ENCODE data around the gene EDARADD.

EDARADD gene

GRCh38 chr1:236403905-236404696 is 10.0 kb downstream of the EDARADD start:
- no peak overlapping the region for H3K4me3 ChIP-seq (ENCODE audit: low read length in 2 of 2)
- H3K27ac ChIP-seq (ENCODE audit: low read depth in 2 of 2, low read length in 2 of 2) = no peak overlapping the region
- H3K36me3 ChIP-seq (ENCODE audit: control insufficient read depth in 2 of 2, insufficient read depth in 2 of 2, low read length in 2 of 2) = no peaks in the 10 kb centered on the region
- H3K9me3 ChIP-seq (ENCODE audit: control insufficient read depth in 2 of 2, low read length in 2 of 2) = no peaks in the 10 kb centered on the region
- H3K4me1 ChIP-seq (ENCODE audit: control insufficient read depth in 2 of 2, insufficient read depth in 2 of 2, low read length in 2 of 2) = no peaks in the 10 kb centered on the region
- H3K9ac ChIP-seq (ENCODE audit: low read depth in 1 of 2, low read length in 2 of 2) = no peak overlapping the region
- H3K27me3 ChIP-seq (ENCODE audit: control insufficient read depth in 2 of 2, insufficient read depth in 2 of 2, low read length in 2 of 2) = no peaks in the 10 kb centered on the region

GRCh38 chr1:236407059-236407458 is 13.0 kb downstream of the EDARADD start:
- Histone ChIP-seq H3K27me3 (ENCODE audit: control insufficient read depth in 2 of 2, insufficient read depth in 2 of 2, low read length in 2 of 2) (no peaks in the 10 kb centered on the region), H3K36me3 (ENCODE audit: control insufficient read depth in 2 of 2, insufficient read depth in 2 of 2, low read length in 2 of 2) (no peaks in the 10 kb centered on the region), H3K9ac (ENCODE audit: low read depth in 1 of 2, low read length in 2 of 2) (no peak overlapping the region), H3K4me3 (ENCODE audit: low read length in 2 of 2) (no peak overlapping the region), H3K4me1 (ENCODE audit: control insufficient read depth in 2 of 2, insufficient read depth in 2 of 2, low read length in 2 of 2) (no peaks in the 10 kb centered on the region), H3K27ac (ENCODE audit: low read depth in 2 of 2, low read length in 2 of 2) (no peak overlapping the region), H3K9me3 (ENCODE audit: control insufficient read depth in 2 of 2, low read length in 2 of 2) (no peaks in the 10 kb centered on the region)

- no peak overlapping the region for H3K4me3 ChIP-seq (ENCODE audit: low read length in 2 of 2)
- no peak overlapping the region for H3K27ac ChIP-seq (ENCODE audit: low read depth in 2 of 2, low read length in 2 of 2)
- H3K9me3 ChIP-seq (ENCODE audit: control insufficient read depth in 2 of 2, low read length in 2 of 2) = no peaks in the 10 kb centered on the region
- H3K9ac ChIP-seq (ENCODE audit: low read depth in 1 of 2, low read length in 2 of 2) = no peak overlapping the region
- no peaks in the 10 kb centered on the region for H3K36me3 ChIP-seq (ENCODE audit: control insufficient read depth in 2 of 2, insufficient read depth in 2 of 2, low read length in 2 of 2)
- no peaks in the 10 kb centered on the region for H3K27me3 ChIP-seq (ENCODE audit: control insufficient read depth in 2 of 2, insufficient read depth in 2 of 2, low read length in 2 of 2)
- H3K4me1 ChIP-seq (ENCODE audit: control insufficient read depth in 2 of 2, insufficient read depth in 2 of 2, low read length in 2 of 2) = no peaks in the 10 kb centered on the region
Observed at GRCh38 chr1:236413688-236414087, 19.6 kb downstream of the EDARADD start.

- Histone ChIP-seq H3K27me3 (ENCODE audit: control insufficient read depth in 2 of 2, insufficient read depth in 2 of 2, low read length in 2 of 2) (no peaks in the 10 kb centered on the region), H3K4me3 (ENCODE audit: low read length in 2 of 2) (peak overlapping the region in 1 of 2 donors; percentile 26), H3K9ac (ENCODE audit: low read depth in 1 of 2, low read length in 2 of 2) (no peak overlapping the region), H3K4me1 (ENCODE audit: control insufficient read depth in 2 of 2, insufficient read depth in 2 of 2, low read length in 2 of 2) (no peaks in the 10 kb centered on the region), H3K9me3 (ENCODE audit: control insufficient read depth in 2 of 2, low read length in 2 of 2) (no peaks in the 10 kb centered on the region), H3K36me3 (ENCODE audit: control insufficient read depth in 2 of 2, insufficient read depth in 2 of 2, low read length in 2 of 2) (no peaks in the 10 kb centered on the region), H3K27ac (ENCODE audit: low read depth in 2 of 2, low read length in 2 of 2) (no peak overlapping the region)
Observed at GRCh38 chr1:236416165-236416564, 22.1 kb downstream of the EDARADD start.

GRCh38 chr1:236417336-236417735 is 23.2 kb downstream of the EDARADD start:
- no peak overlapping the region for H3K9ac ChIP-seq (ENCODE audit: low read depth in 1 of 2, low read length in 2 of 2)
- no peaks in the 10 kb centered on the region for H3K27me3 ChIP-seq (ENCODE audit: control insufficient read depth in 2 of 2, insufficient read depth in 2 of 2, low read length in 2 of 2)
- no peak overlapping the region for H3K4me3 ChIP-seq (ENCODE audit: low read length in 2 of 2)
- no peaks in the 10 kb centered on the region for H3K9me3 ChIP-seq (ENCODE audit: control insufficient read depth in 2 of 2, low read length in 2 of 2)
- no peak overlapping the region for H3K27ac ChIP-seq (ENCODE audit: low read depth in 2 of 2, low read length in 2 of 2)
- no peaks in the 10 kb centered on the region for H3K36me3 ChIP-seq (ENCODE audit: control insufficient read depth in 2 of 2, insufficient read depth in 2 of 2, low read length in 2 of 2)
- H3K4me1 ChIP-seq (ENCODE audit: control insufficient read depth in 2 of 2, insufficient read depth in 2 of 2, low read length in 2 of 2) = no peaks in the 10 kb centered on the region

- Histone ChIP-seq H3K9me3 (ENCODE audit: control insufficient read depth in 2 of 2, low read length in 2 of 2) (no peaks in the 10 kb centered on the region), H3K4me1 (ENCODE audit: control insufficient read depth in 2 of 2, insufficient read depth in 2 of 2, low read length in 2 of 2) (no peaks in the 10 kb centered on the region), H3K27ac (ENCODE audit: low read depth in 2 of 2, low read length in 2 of 2) (no peak overlapping the region), H3K27me3 (ENCODE audit: control insufficient read depth in 2 of 2, insufficient read depth in 2 of 2, low read length in 2 of 2) (no peaks in the 10 kb centered on the region), H3K9ac (ENCODE audit: low read depth in 1 of 2, low read length in 2 of 2) (no peak overlapping the region), H3K4me3 (ENCODE audit: low read length in 2 of 2) (no peak overlapping the region), H3K36me3 (ENCODE audit: control insufficient read depth in 2 of 2, insufficient read depth in 2 of 2, low read length in 2 of 2) (no peaks in the 10 kb centered on the region)
Observed at GRCh38 chr1:236419502-236419901, 25.4 kb downstream of the EDARADD start.

GRCh38 chr1:236421022-236421421 is 26.9 kb downstream of the EDARADD start:
- no peaks in the 10 kb centered on the region for H3K27me3 ChIP-seq (ENCODE audit: control insufficient read depth in 2 of 2, insufficient read depth in 2 of 2, low read length in 2 of 2)
- no peaks in the 10 kb centered on the region for H3K9me3 ChIP-seq (ENCODE audit: control insufficient read depth in 2 of 2, low read length in 2 of 2)
- no peaks in the 10 kb centered on the region for H3K4me1 ChIP-seq (ENCODE audit: control insufficient read depth in 2 of 2, insufficient read depth in 2 of 2, low read length in 2 of 2)
- no peak overlapping the region for H3K4me3 ChIP-seq (ENCODE audit: low read length in 2 of 2)
- H3K27ac ChIP-seq (ENCODE audit: low read depth in 2 of 2, low read length in 2 of 2) = no peak overlapping the region
- H3K9ac ChIP-seq (ENCODE audit: low read depth in 1 of 2, low read length in 2 of 2) = no peak overlapping the region
- H3K36me3 ChIP-seq (ENCODE audit: control insufficient read depth in 2 of 2, insufficient read depth in 2 of 2, low read length in 2 of 2) = no peaks in the 10 kb centered on the region

GRCh38 chr1:236421850-236422516 is 27.9 kb downstream of the EDARADD start:
- Histone ChIP-seq H3K4me3 (ENCODE audit: low read length in 2 of 2) (no peak overlapping the region), H3K4me1 (ENCODE audit: control insufficient read depth in 2 of 2, insufficient read depth in 2 of 2, low read length in 2 of 2) (no peaks in the 10 kb centered on the region), H3K27ac (ENCODE audit: low read depth in 2 of 2, low read length in 2 of 2) (no peak overlapping the region), H3K9me3 (ENCODE audit: control insufficient read depth in 2 of 2, low read length in 2 of 2) (no peaks in the 10 kb centered on the region), H3K9ac (ENCODE audit: low read depth in 1 of 2, low read length in 2 of 2) (no peak overlapping the region), H3K36me3 (ENCODE audit: control insufficient read depth in 2 of 2, insufficient read depth in 2 of 2, low read length in 2 of 2) (no peaks in the 10 kb centered on the region), H3K27me3 (ENCODE audit: control insufficient read depth in 2 of 2, insufficient read depth in 2 of 2, low read length in 2 of 2) (no peaks in the 10 kb centered on the region)

GRCh38 chr1:236422517-236422876 is 28.4 kb downstream of the EDARADD start:
- no peaks in the 10 kb centered on the region for H3K27me3 ChIP-seq (ENCODE audit: control insufficient read depth in 2 of 2, insufficient read depth in 2 of 2, low read length in 2 of 2)
- H3K9me3 ChIP-seq (ENCODE audit: control insufficient read depth in 2 of 2, low read length in 2 of 2) = no peaks in the 10 kb centered on the region
- H3K4me1 ChIP-seq (ENCODE audit: control insufficient read depth in 2 of 2, insufficient read depth in 2 of 2, low read length in 2 of 2) = no peaks in the 10 kb centered on the region
- no peak overlapping the region for H3K27ac ChIP-seq (ENCODE audit: low read depth in 2 of 2, low read length in 2 of 2)
- no peak overlapping the region for H3K9ac ChIP-seq (ENCODE audit: low read depth in 1 of 2, low read length in 2 of 2)
- no peak overlapping the region for H3K4me3 ChIP-seq (ENCODE audit: low read length in 2 of 2)
- H3K36me3 ChIP-seq (ENCODE audit: control insufficient read depth in 2 of 2, insufficient read depth in 2 of 2, low read length in 2 of 2) = no peaks in the 10 kb centered on the region

GRCh38 chr1:236425031-236425663 is 31.1 kb downstream of the EDARADD start:
- no peak overlapping the region for H3K4me3 ChIP-seq (ENCODE audit: low read length in 2 of 2)
- H3K27me3 ChIP-seq (ENCODE audit: control insufficient read depth in 2 of 2, insufficient read depth in 2 of 2, low read length in 2 of 2) = no peaks in the 10 kb centered on the region
- H3K36me3 ChIP-seq (ENCODE audit: control insufficient read depth in 2 of 2, insufficient read depth in 2 of 2, low read length in 2 of 2) = no peaks in the 10 kb centered on the region
- no peaks in the 10 kb centered on the region for H3K4me1 ChIP-seq (ENCODE audit: control insufficient read depth in 2 of 2, insufficient read depth in 2 of 2, low read length in 2 of 2)
- no peaks in the 10 kb centered on the region for H3K9me3 ChIP-seq (ENCODE audit: control insufficient read depth in 2 of 2, low read length in 2 of 2)
- no peak overlapping the region for H3K27ac ChIP-seq (ENCODE audit: low read depth in 2 of 2, low read length in 2 of 2)
- no peak overlapping the region for H3K9ac ChIP-seq (ENCODE audit: low read depth in 1 of 2, low read length in 2 of 2)
